Hepatocyte (in vitro differentiated cells): Measurements from ENCODE around the gene TAL1.

Experiments
- CTCF ChIP-seq: fragments of 200-600 bp; sonication (generic); IDR thresholded peaks from 2 replicates; pipeline ENCODE4 v1.5.1; 2016; ENCODE audit warnings: antibody characterized with exemption, mild to moderate bottlenecking; ENCODE audit not compliant: poor library complexity
- EZH2 ChIP-seq: fragments of 200-600 bp; sonication (generic); IDR thresholded peaks from 2 replicates; pipeline ENCODE4 v1.6.1; 2016; ENCODE audit warnings: antibody characterized with exemption, mild to moderate bottlenecking, borderline replicate concordance
- EZH2phosphoT487 ChIP-seq: fragments of 200-600 bp; sonication (generic); IDR thresholded peaks from one replicate; pipeline ENCODE4 v1.6.1; 2018; ENCODE audit warnings: antibody characterized with exemption, mild to moderate bottlenecking, low read depth, moderate library complexity; ENCODE audit not compliant: unreplicated experiment, severe bottlenecking

GRCh38 chr1:47241114-47242113 lies 9.4 kb upstream of the TAL1 start:
- TF ChIP-seq CTCF: no peak
- no peak for TF ChIP-seq EZH2phosphoT487
- no peak for TF ChIP-seq EZH2
